GM18867 (cell line): Measurements from ENCODE around the gene SAXO2.
A peak's percentile ranks its signal among the peaks of the same experiment; 100 is the strongest.
"Not testable (repeated sequence)": the region's sequence is repeated elsewhere in the genome, so short reads cannot be mapped to it uniquely, and the experiment has no call there.

ENCODE experiments used
- ATAC-seq: cut with Tn5 transposase; IDR thresholded peaks from one replicate; pipeline ENCODE4 v1.9.1; 2021; ENCODE audit warnings: mild to moderate bottlenecking, moderate library complexity; ENCODE audit not compliant: unreplicated experiment

Gene SAXO2

DNA sequence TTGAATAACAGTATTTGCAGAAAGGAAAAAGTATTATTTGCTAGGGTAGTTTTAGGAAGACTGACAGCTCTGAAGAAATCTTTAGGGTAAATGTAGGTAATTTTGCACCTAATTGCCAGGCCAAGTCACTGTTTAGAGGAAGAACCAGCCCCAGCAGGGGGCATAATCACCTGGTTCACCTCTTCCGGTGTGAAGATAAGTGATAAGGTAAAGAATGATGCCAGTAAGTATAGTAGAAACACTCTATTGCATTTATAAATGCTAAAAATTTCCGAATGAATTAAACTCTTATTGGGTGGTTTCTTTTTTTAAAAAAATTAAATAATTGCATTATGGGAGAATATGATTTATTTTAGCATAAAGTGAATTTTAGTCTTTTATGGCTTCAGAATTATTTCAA, 21.8 kb downstream of the SAXO2 start:
- ATAC-seq: not testable (repeated sequence)

DNA sequence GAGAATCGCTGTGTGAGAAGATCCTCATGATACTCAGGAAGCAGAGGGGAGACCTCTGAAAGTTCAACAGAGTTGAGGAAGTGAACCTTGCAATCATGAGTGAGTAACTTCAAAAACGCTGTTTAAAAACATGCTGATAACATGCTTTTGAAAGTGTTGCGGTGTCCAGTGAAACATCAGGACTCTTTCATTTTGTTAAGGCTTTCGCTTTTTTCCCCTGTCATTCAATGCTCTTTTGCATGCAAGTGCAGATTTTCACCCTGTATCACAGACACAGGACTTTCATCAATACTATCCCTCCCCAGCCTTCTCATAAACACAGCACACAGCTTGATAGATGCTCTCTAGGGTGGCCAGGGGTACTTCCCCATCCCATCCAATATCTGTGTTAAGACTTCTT, 23.9 kb downstream of the SAXO2 start:
- peak; percentile 93 for ATAC-seq

DNA sequence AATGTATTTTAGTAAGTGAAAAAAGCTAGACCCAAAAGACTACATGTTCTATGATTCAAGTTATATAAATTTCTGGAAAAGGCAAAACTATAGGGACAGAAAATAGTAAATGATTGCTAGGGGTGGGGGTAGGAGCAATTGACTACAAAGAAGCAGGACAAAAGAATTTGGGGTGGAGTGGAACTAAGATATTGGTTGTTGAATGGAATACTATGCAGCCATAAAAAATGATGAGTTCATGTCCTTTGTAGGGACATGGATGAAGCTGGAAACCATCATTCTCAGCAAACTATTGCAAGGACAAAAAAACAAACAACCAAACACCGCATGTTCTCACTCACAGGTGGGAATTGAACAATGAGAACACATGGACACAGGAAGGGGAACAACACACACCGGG, 25.6 kb downstream of the SAXO2 start:
- not testable (repeated sequence) for ATAC-seq

DNA sequence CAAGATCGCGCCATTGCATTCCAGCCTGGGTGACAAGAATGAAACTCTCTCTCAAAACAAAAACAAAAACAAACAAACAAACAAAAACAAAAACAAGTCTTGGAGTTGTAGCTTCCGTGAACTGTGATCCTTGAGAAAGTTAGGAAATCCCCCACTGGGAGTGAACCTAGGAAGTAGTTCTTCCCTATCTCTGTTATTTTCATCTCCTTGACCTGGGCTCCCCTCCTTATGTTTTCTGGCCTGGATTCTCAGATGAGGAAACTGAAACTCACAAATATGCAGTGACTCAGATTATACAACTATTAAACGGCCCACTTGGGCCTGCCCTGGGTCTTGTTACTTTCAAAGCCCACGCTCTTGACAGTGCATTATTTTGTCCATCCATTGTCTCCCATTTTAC, 29.7 kb downstream of the SAXO2 start:
- ATAC-seq: no peak

DNA sequence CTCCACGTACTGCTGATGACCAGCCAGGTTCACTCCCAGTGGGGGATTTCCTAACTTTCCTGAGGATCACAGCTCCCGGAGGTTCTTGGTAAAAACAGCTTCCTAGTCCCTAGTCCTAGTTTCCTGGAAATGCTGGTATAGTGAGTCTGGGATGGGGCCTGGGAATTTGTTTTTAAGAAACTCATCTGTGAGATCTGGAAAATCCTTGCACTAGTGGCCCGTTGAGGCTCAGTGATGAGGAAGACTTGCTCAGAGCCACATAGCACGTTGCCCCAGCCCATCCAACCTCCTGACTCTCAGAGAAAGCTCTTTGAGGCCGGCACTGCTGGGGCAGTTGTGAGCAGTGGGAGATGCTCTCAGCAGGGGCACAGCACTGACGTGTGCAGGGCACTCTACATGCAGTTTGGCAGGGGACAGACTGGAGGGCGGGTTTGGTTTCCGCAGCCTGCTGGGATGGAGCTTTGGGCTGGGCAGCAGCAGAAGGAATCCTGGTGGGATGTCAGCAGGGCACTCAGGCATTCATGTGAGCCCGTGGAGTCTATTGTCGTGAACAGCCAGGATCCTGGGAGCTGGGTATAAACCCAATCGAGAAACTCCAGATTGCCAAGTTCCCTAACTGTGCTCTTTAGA, 31.6 kb downstream of the SAXO2 start:
- no peak for ATAC-seq

DNA sequence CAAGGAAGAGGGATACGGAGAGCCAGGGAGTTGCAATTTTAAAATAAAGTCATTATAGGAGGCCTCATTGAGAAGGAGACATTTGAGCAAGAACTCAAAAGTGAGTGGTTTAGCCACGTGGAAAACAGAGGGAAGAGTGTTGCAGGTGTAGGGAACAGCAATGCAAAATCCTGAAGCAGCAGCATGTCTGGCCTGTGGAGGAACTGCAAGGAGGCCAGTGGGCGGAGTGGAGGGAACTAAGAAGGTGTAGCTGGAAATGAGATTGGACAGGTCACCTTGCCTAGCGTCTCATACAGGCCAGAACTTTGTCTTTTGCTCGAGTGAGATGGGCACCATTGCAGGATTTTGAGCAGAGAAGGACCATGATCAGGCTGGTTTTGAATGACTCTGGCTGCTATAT, 34.9 kb downstream of the SAXO2 start:
- no peak for ATAC-seq

DNA sequence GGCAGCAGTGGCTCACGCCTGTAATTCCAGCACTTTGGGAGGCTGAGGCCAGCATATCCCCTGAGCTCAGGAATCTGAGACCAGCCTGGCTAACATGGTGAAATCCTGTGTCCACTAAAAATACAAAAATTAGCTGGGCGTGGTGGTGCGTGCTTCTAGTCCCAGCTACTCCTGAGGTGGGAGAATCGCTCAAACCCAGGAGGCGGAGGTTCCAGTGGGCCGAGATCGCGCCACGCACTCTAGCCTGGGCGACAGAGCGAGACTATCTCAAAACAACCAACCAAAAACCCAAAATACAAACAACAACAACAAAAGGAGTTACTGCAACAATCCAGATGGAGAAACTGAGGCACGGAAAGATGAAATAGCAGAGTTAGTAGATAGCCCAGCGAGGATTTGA, 35.4 kb downstream of the SAXO2 start:
- ATAC-seq: no peak

DNA sequence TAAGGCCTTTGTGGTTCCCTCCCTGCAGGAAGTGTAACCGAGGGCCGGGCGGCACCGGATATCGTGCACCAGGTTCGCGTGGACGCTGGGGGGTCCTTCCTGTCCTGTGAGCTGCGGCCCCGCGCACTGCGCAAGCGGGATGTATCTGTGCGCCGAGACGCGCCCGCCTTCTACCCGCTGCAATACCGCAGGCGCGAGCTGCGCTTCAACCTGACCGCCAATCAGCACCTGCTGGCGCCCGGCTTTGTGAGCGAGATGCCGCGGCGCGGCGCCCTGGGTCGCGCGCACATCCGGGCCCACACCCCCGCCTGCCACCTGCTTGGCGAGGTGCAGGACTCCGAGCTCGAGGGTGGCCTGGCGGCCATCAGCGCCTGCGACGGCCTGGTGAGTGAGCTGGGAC, 35.9 kb downstream of the SAXO2 start:
- no peak for ATAC-seq

DNA sequence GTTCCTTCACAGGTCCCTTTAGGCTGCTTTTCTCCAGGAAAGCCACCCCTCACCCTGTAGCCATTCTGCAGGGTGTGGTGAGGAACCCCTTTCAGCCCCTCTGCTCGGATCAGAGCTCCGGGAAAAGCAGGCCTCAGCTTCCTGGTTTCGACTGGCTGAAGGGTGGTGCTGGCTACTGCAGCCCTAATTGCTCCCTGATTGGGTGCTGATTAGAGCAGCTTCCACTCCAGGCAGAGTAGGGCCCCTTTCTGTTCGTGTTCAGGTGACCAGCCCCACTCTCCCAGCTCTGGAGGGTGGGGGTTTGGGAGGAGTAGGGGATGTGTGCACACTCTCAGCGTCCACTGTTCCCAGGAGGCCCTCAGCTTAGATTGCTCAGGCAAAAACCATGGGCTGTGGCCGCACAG, 36.9 kb downstream of the SAXO2 start:
- not testable (repeated sequence) for ATAC-seq

DNA sequence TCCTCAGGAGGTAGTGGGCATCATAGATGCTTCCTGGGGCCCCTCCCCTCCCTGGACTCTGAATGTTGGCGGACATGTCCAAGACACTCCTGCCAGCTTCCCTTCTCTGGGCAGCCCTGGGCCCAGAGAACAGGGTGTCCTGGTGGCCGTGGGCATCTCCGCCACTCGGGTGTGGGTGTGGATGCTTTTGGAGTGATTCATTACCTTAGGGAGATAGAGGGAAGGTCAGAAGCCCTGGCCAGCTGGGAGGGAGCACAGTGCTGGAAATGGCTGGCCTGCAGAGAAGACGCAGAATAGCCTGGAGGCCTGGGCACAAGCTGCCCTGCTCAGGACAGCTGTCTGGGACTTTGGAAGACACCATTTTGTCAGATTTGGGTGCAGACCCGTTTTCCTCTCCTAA, 37.7 kb downstream of the SAXO2 start:
- not testable (repeated sequence) for ATAC-seq

DNA sequence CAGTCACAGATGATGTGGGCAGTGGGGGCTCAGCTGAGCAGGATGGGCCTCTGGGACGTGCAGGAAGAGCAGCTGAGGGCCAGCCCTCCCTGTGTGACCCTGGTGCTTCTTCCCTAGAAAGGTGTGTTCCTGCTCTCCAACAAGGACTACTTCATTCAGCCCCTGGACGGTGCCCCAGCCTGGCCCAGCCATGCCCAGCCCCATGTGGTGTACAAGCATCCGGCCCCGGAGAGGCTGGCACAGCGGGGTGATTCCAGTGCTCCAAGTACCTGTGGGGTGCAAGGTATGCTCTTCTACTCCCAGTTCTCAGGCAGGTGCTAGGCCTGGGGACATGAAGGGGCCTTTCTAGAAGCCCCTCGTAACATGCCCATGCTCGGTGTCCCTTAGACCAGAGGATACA, 38.3 kb downstream of the SAXO2 start:
- ATAC-seq: no peak

DNA sequence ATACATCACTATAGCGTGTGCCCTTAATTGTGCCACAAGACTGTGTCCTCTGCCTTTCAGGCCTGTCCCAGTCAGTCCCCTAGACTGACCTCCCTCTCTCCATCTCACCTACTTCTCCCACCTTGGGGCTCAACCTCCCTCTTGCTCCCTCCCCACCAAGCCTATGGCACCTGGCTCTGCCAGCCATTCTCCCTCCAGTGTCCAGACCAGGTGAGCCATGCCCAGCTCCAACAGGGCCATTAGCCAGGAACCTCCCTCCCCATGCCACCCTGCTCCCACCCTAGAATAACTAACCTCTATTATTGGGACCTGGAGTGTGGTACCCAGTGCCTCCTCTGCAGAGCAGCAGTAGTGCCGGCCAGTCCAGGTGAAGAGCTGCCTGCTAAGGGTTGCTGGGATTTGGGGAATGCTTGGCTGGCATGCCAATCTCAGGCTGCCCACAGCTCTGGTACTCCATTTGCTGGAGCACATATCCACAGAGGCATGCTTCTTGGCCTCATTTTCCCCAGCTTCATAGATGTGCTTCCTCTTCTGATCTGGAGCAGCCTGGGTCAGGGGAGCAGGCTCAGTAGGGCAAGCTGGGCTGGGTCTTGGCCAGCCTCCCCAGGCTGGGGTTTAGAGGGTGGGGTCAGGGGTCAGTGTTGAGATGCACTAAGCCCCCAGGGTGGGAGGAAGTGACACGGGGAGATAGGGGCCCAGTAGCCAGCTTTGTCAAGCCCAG, 38.8 kb downstream of the SAXO2 start:
- no peak for ATAC-seq

DNA sequence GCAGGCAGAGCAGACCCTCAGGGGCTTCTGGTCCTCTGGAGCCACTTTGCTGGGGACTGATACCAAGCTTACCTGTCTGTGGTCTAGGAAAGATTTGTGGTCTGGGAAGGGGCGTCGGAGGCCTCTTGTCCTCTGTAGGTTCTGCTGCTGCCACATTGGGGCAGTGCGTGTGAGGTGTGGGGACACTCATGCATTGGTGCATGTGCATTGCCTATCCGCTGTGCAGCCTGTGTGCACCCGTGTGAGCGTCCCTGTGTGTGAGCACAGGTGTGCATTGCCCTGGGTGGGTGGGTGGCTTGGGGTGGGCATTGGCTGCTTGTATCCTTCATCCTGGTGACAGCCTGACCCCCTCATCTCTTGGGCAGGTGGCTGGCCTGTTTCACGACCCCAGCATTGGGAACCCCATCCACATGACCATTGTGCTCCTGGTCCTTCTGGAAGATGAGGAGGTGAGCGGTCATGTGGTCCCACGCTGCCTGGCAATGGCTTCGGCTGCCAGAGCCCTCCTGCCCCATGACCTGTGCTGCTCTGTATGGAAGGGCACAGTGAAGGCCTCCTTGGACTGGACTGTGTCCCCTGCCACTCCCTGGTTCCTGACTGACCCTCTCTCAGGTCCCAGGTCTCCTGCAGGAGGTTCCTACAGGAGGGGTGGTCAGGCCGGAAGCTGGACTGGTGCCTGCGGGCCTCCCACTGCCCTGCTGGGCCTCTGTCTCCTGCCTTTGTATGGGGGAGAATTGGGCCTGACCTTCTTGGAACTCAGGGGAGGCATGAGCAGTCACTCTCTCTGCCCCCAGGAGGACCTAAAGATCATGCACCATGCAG, 41.5 kb downstream of the SAXO2 start:
- no peak for ATAC-seq

DNA sequence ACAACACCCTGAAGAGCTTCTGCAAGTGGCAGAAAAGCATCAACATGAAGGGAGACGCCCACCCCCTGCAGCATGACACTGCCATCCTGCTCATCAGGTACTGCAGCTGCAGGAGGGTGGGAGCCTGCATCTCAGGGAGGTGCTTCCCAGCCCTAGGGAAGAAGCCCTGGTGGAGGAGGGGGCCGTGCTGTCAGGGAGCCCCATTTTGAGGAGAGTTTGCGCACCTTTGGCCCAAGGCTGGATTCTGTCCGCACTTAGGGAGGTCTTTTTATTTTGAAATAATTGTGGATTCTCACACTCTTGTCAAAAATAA, 42.1 kb downstream of the SAXO2 start:
- ATAC-seq: no peak

DNA sequence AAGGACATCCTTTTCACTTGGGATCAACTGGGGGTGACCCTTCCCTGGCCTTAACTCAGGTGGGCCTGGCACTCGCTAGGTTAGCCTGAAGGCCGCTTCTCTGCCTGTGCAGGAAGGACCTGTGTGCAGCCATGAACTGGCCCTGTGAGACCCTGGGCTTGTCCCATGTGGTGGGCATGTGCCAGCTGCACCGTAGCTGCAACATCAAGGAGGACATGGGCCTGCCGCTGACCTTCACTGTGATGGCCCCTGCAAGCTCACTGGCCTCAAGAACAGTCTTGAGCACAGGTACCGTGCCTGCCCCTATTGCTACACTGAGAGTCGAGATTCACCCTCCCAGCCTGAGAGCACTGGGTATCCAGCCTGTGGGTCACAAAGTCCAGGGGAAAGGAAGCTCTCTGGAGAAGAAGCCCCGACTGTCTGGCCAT, 43.0 kb downstream of the SAXO2 start:
- no peak for ATAC-seq

DNA sequence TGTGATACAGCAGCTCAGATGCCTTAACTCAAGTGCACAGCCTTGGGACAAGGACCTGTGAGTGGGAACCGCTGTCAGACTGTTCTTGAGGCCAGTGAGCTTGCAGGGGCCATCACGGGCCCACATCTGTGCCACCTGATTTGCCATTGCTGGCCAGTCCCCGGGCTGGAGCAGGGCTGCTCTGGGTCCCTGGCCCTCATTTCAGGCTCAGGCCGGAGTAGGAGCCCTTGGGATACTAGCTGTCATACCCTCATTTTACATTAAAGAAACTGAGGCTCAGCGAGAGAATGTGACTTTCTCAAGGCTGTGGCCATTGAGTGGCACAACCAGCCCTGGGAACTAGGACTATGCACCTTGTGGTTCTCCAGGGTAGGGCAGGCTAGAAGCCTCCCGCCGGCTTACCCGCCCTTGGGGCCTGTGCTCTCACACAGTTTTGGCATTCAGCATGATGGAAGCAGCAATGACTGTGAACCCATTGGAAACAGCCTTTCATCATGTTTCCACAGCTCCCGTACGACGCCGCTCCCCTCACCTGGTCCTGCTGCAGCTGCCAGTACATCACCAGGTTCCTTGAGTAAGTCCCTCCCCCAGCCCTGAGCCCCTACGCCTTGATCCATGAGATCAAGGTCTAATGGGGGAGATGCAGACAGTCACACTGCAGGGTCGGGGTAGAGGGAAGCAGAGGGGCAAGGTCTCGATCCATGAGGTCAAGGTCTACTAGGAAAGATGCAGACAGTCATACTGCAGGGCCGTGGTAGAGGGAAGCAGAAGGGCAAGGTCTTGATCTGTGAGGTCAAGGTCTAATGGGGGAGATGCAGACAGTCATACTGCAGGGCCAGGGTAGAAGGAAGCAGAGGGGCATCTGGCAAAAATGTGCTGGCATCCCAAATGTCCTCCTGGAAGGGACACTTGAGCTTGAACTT, 44.4 kb downstream of the SAXO2 start:
- ATAC-seq: no peak

DNA sequence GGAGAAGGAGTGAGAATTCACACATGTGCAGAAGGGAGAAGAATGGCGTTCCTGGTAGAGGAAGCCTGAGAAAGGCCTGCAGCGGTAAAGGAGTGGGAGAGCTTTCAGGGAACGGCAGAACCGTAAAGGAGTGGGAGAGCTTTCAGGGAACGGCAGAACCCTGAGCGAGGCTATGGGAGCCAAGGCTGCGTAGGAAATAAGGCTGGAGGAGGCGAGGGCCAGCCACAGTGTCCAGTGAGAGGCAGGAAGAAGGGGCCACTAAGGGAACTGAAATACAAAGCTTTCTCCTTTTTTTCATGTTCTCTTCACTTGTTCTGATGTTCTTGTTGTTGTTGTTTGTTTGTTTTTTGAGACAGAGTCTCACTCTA, 45.1 kb downstream of the SAXO2 start:
- no peak for ATAC-seq

DNA sequence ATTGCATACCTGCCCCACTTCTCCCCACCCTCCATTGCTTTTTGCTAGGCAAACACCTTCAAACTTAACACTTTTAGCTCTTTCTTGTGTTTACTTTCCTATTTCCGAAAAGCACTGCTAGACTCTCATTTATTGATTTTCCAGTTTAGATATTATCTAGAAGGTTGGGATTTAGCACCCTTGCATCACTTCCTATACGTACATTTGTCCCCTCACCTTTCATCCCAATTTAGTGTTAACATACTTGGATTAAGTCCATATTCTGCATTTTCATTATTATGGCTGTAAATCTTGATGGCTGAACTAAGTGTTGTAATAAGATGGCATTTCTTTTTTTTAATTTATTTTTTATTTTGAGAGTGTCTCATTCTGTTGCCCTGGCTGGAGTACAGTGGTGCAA, 47.2 kb downstream of the SAXO2 start:
- ATAC-seq: no peak

DNA sequence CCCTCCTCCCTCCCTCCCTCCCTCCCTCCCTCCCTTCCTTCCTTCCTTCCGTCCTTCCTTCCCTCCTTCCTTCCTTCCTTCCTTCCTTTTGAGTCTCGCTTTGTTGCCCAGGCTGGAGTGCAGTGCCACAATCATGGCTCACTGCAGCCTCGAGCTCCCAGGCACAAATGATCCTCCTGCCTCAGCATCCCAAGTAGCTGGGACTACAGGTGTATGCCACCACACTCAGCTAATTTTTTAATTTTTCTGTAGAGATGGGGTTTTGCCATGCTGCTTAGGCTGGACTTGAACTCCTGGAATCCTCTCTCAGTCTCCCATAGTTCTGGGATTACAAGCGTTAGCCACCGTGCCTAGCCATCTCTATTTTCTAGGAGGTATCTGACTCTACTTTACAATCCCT, 48.7 kb downstream of the SAXO2 start:
- ATAC-seq: not testable (repeated sequence)

DNA sequence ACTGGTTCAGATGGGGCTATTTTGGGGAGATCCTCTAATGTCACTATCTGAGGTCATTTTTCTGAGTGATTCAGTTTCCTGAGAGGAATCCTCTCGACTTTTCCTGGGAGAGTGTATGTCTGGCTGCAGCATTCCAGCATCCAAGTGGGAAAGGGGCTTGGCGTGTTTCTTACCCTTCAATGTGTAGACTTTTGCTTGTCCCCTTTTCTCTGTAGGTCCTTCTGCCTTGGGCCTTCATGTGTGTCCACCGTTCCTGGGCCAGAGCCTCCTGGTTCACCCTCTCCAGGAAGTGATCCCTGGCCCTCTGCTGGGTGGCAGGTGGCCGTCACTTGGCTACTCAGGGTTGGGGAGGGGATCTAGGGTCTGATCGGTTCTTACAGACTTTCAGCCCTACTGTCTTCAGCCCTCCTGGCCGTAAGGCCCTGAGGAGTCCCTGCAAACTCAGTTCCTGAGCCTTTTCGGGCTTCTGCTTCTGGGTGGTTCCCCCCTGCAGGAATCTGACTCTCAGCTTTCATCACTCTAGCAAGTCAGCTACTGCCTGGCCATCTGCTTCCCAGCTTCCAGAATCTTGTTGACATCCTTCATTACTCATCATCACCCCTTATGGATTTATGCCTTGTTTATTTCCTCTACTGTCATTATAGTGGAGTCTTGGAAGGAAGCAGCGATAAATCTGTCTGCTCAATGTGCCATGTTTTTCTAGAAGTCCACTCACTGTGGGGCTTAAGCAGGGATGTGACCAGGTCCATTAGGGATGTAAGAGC, 50.1 kb downstream of the SAXO2 start:
- no peak for ATAC-seq
